Ascending aorta (tissue), 2 donors: ENCODE results near the gene MINDY2. TPM values are rescaled to one million over a fixed set of nuclear protein-coding genes. Genes with fewer than 3 reads are reported as not detected.

Source experiments
- DNase-seq, 2 donors: peaks; one replicate each; pipeline ENCODE4 v3.0.0-alpha.2; 2019; ENCODE audit warnings: low spot score in 2 of 2
- H3K27ac ChIP-seq, 2 donors: fragments of 200-600 bp; sonication (generic); one replicate each; pipeline ENCODE4 v1.5.1; 2016 to 2017; ENCODE audit warnings: mild to moderate bottlenecking in 1 of 2
- H3K27me3 ChIP-seq: fragments of 200-600 bp; sonication (generic); one replicate; pipeline ENCODE4 v1.5.1; 2017
- H3K36me3 ChIP-seq, 2 donors: fragments of 200-600 bp; sonication (generic); one replicate each; pipeline ENCODE4 v1.5.1; 2016
- H3K4me1 ChIP-seq, 2 donors: fragments of 200-600 bp; sonication (generic); one replicate each; pipeline ENCODE4 v1.5.1; 2016 to 2017; ENCODE audit warnings: mild to moderate bottlenecking in 1 of 2
- H3K4me3 ChIP-seq, 2 donors: fragments of 200-600 bp; sonication (generic); one replicate each; pipeline ENCODE4 v1.5.1; 2016 to 2017; ENCODE audit warnings: mild to moderate bottlenecking in 1 of 2
- H3K9me3 ChIP-seq, 2 donors: fragments of 200-600 bp; sonication (generic); one replicate each; pipeline ENCODE4 v1.5.1; 2016
- CTCF ChIP-seq, 3 experiments: fragments of 200-600 bp in 2 of 3; fragments of 450-650 bp in 1 of 3; sonication (generic) in 2 of 3; IDR thresholded peaks; one replicate each; pipeline ENCODE4 v1.5.1; 2016 to 2019; ENCODE audit warnings: antibody characterized with exemption in 3 of 3, mild to moderate bottlenecking in 1 of 3, moderate library complexity in 1 of 3
- intact Hi-C: fragments of 100-400 bp; cut with DNase I; formaldehyde crosslinking; loops from one replicate; pipeline ENCODE4 v1.15.1; 2023
- total RNA-seq: library from RNA; depleted of rRNA; stranded (reverse); fragments of >200 nt; gene quantifications from one replicate; pipeline ENCODE4 v1.1.0, GENCODE V29; 2016

Gene MINDY2
- total RNA-seq, 1 donor from 2014 or later, result 10.4 TPM

- H3K27me3 ChIP-seq, result no peaks in the 10 kb centered on the region
- no peak for DNase-seq
- H3K36me3 ChIP-seq, result no peaks in the 10 kb centered on the region
- intact Hi-C loops, result no loop called here
- no peaks in the 10 kb centered on the region for H3K4me1 ChIP-seq
- H3K4me3 ChIP-seq, result no peak overlapping the region
- TF ChIP-seq CTCF (IDR thresholded peaks at IDR 0.05), result no peak
- H3K9me3 ChIP-seq, result no peaks in the 10 kb centered on the region
- no peak overlapping the region for H3K27ac ChIP-seq
Measured at GRCh38 chr15:58755956-58756355, 15.1 kb upstream of the MINDY2 start.

- Histone ChIP-seq H3K4me3 (no peak overlapping the region), H3K4me1 (no peaks in the 10 kb centered on the region), H3K27me3 (no peaks in the 10 kb centered on the region), H3K27ac (no peak overlapping the region), H3K9me3 (no peaks in the 10 kb centered on the region), H3K36me3 (no peaks in the 10 kb centered on the region)
- intact Hi-C loops, result no loop called here
- TF ChIP-seq CTCF (IDR thresholded peaks at IDR 0.05), result peak in 2 of 3 experiments; percentile 10 to 37
- no peak for DNase-seq
Measured at GRCh38 chr15:58758141-58758540, 13.0 kb upstream of the MINDY2 start.

- Histone ChIP-seq H3K4me1 (no peaks in the 10 kb centered on the region), H3K27me3 (no peaks in the 10 kb centered on the region), H3K9me3 (peaks cover 0 to 7% of the 10 kb centered on the region in 2 donors), H3K36me3 (no peaks in the 10 kb centered on the region), H3K27ac (no peak overlapping the region), H3K4me3 (no peak overlapping the region)
- no peak for DNase-seq
- TF ChIP-seq CTCF (IDR thresholded peaks at IDR 0.05), result no peak
- intact Hi-C loops, result no loop called here
Measured at GRCh38 chr15:58760385-58761009, 10.6 kb upstream of the MINDY2 start.

GRCh38 chr15:58761010-58761388 lies 10.1 kb upstream of the MINDY2 start:
- H3K36me3 ChIP-seq, result no peaks in the 10 kb centered on the region
- peaks cover 0 to 7% of the 10 kb centered on the region in 2 donors for H3K9me3 ChIP-seq
- TF ChIP-seq CTCF (IDR thresholded peaks at IDR 0.05), result no peak
- DNase-seq, result no peak
- H3K27ac ChIP-seq, result no peak overlapping the region
- no peak overlapping the region for H3K4me3 ChIP-seq
- intact Hi-C loops, result no loop called here
- H3K4me1 ChIP-seq, result no peaks in the 10 kb centered on the region
- no peaks in the 10 kb centered on the region for H3K27me3 ChIP-seq

GRCh38 chr15:58762285-58762684 lies 8.8 kb upstream of the MINDY2 start:
- intact Hi-C loops, result no loop called here
- H3K36me3 ChIP-seq, result no peaks in the 10 kb centered on the region
- no peaks in the 10 kb centered on the region for H3K4me1 ChIP-seq
- H3K27me3 ChIP-seq, result no peaks in the 10 kb centered on the region
- H3K27ac ChIP-seq, result no peak overlapping the region
- H3K4me3 ChIP-seq, result no peak overlapping the region
- TF ChIP-seq CTCF (IDR thresholded peaks at IDR 0.05), result no peak
- no peak for DNase-seq
- peaks cover 0 to 7% of the 10 kb centered on the region in 2 donors for H3K9me3 ChIP-seq

- H3K4me3 ChIP-seq, result no peak overlapping the region
- DNase-seq, result no peak
- no peak for TF ChIP-seq CTCF (IDR thresholded peaks at IDR 0.05)
- intact Hi-C loops, result no loop called here
- H3K27ac ChIP-seq, result no peak overlapping the region
- H3K27me3 ChIP-seq, result no peaks in the 10 kb centered on the region
- H3K4me1 ChIP-seq, result no peaks in the 10 kb centered on the region
- H3K36me3 ChIP-seq, result no peaks in the 10 kb centered on the region
- peaks cover 0 to 7% of the 10 kb centered on the region in 2 donors for H3K9me3 ChIP-seq
Measured at GRCh38 chr15:58762731-58763130, 8.4 kb upstream of the MINDY2 start.
